GM18519 (cell line): ENCODE data around the gene HCN1.
"Not testable (repeated sequence)": the region's sequence is repeated elsewhere in the genome, so short reads cannot be mapped to it uniquely, and the experiment has no call there.

ENCODE experiments used
- ATAC-seq: cut with Tn5 transposase; IDR thresholded peaks from one replicate; pipeline ENCODE4 v1.9.1; 2021; ENCODE audit warnings: mild to moderate bottlenecking, moderate library complexity; ENCODE audit not compliant: unreplicated experiment, low FRiP score

The HCN1 gene

DNA sequence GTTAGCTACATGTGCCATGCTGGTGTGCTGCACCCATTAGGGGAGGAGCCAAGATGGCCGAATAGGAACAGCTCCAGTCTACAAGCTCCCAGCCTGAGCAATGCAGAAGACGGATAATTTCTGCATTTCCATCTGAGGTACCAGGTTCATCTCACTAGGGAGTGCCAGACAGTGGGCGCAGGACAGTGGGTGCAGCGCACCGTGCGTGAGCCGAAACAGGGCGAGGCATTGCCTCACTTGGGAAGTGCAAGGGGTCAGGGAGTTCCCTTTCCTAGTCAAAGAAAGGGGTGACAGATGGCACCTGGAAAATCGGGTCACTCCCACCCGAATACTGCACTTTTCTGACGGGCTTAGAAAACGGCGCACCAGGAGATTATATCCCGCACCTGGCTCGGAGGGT is 251.3 kb downstream of the HCN1 start:
- ATAC-seq: not testable (repeated sequence)

DNA sequence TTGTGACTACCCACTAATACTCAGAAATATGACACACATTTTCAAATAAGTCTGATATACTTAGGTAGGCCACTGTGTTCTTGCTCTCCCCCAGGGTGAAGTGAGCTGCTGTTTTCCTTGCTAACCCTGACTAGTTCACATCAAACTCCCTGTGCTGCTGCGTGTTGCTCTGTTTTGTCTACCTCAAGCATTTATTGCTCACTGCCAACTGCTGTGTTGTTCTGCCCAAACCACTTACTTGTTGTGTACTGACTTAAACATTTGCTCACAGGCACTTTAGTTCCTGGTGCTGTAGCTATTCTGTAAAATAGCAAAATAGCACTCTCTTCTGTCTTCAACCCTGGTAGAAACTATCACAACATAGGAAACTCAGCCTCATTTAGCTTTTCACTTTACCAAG is 255.7 kb downstream of the HCN1 start:
- ATAC-seq: no peak

DNA sequence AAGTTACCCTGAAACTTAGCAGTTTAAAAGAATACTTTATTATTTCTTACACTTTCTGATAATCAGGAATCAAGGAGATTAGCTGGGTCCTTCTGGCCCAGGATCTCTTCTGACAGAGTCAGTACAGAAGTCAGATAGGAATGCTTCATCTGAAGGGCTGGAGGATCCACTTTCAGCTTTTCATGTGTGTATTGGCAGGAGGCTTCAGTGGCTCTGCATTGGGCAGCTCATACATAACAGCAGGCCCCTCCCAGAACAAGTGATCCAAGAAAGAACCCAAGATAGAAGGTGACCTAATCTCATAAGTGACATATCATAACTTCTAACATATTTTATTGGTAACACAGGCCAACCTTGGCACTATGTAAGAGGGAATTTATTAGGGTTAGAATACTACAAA is 258.4 kb downstream of the HCN1 start:
- no peak for ATAC-seq

DNA sequence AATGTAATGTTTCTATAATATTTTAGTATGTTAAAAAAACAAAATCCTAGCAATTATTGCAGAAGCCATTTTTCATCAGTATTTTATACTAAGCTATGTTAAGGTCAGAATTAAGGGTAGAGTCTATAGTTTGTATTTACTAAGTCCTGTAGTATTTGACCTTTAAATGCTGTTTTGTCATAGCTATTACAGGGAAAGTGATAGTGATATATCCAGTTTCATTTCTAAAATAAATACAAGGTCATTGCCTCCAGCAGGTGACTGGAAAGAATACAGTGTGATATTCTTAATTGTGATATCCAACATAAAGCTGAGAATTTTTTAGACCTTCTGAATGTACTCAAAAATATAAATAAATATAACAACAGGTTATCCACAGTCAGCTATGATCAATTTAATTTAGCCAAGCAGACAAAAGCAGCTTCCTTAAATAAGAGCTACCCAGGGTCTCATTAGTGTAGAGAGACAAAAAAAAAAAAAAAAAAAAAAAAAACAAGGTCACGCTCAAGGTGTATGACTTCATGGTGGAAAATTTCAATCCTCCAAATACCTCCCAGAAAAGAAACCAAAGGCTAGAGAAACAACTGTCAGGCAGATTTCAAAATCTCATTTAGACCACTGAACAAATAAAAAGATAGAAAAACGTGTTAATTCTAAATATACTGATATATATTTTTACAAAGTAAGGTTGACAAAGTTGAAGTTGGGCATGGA is 278.7 kb downstream of the HCN1 start:
- ATAC-seq: no peak

DNA sequence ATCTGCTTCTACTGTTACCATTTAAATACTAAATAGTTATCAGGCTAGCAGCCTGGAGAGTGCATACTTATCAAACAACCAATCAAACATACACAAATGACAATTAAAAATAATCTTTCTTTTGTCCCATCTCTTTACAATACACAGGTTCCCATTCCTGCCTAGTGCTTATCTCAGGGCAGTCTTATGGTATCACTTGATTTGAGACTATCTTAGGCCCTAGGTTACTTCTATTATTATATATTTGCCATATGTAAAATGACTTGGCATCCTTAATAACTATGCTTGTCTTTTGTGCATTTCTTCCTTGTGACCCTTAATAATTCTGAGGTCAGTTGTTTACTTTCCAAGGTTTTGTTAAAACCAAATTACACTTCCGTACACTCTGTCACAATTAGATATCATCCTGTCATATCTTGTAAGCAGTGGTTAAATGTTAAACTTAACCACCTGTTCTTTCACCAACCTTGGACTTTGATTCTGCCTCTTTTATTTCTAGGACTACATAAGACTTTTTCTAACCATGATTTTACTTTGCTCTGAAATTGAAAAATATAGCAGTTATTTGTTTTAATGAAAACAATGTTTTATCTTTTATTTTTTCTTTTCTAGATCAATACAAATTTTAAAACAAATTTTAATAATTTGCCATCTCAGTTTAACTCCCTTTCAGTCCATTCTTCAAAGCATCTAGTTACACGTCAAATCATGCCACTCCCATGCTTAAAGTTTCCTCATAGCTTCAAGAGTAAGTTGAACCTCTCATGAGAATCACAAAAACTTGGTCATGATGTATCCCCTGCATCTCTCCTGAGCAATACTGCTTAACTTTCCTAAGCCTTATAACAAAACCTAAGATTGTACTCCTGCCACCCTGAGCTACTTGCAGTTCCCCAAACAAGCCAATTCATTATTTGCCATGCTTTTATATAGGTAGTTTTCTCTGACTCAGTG is 281.3 kb downstream of the HCN1 start:
- ATAC-seq: no peak

DNA sequence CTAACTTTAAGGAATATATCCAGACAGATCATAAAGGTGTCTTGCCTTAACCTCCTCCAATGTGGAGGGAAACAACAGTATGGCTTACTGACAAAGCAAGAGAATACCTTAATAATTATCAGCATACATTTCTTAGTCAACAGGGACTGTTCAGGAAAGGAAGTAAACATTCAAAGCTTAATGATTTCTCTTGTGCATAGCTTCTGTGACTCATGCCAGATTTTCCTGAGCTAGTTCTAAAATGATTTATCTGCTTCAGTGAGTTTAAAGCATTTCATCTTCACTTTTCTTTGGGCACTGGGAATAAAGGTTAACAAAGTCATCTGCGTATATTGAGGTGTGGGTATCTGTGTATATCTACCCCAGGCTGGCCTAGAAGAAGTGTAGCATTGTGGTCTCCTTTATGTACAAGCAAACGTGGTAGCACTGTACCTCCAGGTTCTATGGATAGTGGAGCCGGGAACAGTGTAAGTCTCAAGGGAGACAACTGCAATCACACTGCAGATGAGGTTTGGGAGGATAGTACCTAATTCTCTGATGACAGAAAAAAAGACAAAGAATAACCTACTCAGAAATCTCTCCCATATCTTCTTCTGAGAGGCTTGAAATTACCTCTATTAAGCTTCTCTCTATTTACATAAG is 284.1 kb downstream of the HCN1 start:
- no peak for ATAC-seq

DNA sequence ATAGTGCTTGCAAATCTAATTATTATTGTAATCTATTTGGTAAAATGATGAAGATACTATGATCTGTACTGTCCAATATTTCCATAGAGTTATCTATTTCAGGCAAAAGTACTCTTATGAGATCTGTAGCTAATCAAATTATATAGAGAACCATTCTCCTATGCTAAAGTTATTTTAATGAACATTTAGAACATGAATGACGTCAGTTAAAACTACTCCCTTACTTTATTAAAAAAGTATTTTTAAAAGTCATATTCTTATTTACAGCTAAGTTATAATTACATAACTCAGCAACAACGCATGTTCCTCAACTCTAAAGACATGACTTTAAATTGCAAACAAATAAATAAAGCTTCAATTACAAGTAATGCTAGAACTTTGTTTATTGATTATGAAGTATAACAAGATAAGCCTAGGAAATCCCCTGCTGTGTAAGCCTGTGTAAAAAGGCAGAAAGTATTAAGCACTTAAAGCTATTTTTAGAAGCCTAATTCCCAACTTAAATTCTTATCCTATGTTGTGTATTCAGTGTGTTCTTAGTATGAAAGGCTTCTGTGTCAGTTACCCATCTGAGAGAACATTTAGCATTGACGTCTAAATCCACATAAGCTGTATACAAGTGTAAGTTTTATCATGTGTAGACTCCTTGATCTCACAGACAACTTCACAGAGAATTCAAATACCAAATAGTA is 285.7 kb downstream of the HCN1 start:
- no peak for ATAC-seq

GRCh38 chr5:45408067-45408466 is 288.1 kb downstream of the HCN1 start:
- ATAC-seq: no peak

DNA sequence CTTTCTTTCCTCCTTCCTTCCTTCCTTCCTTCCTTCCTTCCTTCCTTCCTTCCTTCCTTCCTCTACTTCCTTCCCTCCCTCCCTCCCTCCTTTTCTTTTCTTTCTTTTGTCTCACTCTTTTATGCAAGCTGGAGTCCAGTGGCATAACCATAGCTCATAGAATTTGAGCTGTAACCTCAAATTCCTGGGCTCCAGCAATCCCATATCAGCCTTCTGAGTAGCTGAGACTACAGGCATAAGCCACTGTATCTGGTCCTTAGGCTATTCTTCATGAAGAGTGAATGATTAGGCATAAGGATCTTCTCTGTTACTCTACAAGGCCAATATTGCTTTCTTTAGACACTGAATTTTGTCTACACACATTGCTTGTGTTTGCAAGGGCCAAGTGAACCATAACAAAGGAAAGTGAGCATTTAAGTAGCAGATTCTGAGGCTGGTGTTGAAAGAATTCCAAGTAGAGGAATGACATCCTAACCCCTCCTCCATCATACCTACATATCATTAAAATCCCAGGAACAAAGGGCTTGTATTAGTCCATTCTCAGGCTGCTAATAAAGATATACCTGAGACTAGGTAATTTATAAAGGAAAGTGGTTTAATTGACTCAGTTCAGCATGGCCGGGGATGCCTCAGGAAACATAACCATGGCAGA is 293.2 kb downstream of the HCN1 start:
- no peak for ATAC-seq

GRCh38 chr5:45399041-45399440 is 297.1 kb downstream of the HCN1 start:
- no peak for ATAC-seq

- ATAC-seq: no peak
Observed at GRCh38 chr5:45385321-45386058, 310.7 kb downstream of the HCN1 start.

DNA sequence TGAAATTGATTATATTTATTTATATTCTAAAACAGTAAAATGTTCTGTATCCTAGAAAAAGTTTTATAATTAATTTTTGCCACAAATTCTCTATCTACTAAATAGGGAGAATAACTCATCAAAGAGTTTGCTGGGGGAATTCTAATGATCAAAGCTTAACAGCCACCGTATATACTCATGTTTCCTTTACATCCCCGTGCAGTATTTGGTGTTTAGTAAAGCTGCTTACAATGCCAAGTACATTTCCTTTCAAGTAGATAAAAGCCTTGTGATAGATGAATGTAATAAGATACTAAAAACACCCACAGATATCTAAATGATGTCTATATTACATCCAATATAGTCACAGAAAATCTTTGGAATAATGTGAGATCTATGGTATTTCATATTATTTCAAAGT is 312.2 kb downstream of the HCN1 start:
- ATAC-seq: no peak

DNA sequence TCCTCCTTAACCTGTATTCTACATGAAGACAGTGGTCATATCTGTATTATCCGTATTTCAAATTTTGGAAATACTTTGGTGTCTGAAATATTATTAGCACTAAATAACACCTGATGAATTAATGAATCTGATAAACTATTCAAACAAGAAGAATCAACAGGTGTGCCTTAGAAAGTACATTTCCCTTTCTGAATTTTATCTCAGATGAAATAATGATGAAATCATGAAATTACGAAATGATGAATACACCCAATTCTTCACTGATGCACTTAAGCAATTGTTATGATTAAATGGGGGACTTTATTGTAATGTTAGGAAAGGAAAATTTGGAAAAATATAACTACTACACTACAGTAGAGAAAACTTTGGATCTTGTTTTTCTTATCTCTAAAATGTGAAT is 313.6 kb downstream of the HCN1 start:
- no peak for ATAC-seq

GRCh38 chr5:45376417-45376816 is 319.8 kb downstream of the HCN1 start:
- no peak for ATAC-seq

GRCh38 chr5:45372629-45373028 is 323.6 kb downstream of the HCN1 start:
- ATAC-seq: no peak

DNA sequence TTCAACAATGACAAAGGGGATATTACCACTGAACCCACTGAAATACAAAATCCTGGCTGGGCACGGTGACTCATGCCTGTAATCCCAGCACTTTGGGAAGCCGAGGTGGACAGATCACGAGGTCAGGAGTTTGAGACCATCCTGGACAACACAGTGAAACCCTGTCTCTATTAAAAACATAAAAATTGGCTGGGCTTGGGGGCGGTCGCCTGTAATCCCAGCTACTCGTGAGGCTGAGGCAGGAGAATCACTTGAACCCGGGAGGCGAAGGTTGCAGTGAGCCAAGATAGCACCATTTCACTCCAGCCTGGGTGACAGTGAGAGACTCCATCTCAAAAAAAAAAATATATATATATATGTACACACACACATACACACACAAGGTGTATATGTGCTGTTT is 324.8 kb downstream of the HCN1 start:
- ATAC-seq: not testable (repeated sequence)

GRCh38 chr5:45355189-45355992 is 340.8 kb downstream of the HCN1 start:
- ATAC-seq: no peak

DNA sequence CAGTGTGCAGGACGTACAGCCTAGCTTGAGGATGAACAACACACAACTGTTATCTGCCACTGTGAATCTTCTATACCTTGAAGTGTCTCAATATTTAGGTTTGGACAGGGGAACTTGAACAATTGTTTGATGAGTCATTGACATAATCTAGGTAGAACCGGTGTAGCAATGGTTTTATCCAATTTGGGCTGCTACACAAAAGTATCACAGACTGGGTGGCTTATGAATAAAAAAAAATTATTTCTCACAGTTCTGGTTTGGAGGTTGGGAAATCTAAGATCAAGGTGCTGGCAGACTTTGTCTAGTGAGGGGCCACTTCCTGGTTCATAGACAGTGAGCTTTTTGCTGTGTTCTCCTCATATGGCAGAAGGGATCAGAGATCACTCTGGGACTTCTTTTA is 359.7 kb downstream of the HCN1 start:
- no peak for ATAC-seq

DNA sequence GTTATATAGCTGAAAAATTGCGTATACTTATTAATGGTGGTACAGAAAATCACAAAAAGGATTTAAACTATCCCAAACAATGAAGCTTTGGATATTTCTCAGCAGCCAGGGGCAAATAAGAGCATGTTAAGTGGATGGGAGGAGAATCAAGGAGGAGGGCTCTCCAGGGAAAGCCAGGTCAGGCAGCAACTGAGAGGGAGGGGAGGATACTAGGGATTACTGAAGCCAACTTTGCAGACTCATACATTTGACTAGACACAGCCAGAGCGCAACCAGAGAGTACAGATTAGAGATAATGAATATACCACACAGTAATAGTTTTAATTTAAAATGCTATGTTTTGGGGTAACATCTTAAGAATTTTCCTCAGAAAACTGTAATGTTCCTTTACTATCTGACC is 360.2 kb downstream of the HCN1 start:
- no peak for ATAC-seq
